D721Med (cell line): ENCODE results near the gene PLA2R1.

Experiments
- DNase-seq: peaks from one replicate; pipeline ENCODE4 v3.0.0; 2011; ENCODE audit warnings: low spot score; ENCODE audit not compliant: insufficient read length
- FAIRE-seq: peaks from 2 replicates; lab custom pipeline; 2011; peaks lifted over from hg19 to GRCh38; lab: Jason Lieb, UNC
- CTCF ChIP-seq: IDR thresholded peaks from 2 replicates; pipeline ENCODE4 v1.5.1; 2012; ENCODE audit warnings: mild to moderate bottlenecking, control low read depth; ENCODE audit not compliant: insufficient read depth; ENCODE audit errors: missing control alignments

The PLA2R1 gene

DNA sequence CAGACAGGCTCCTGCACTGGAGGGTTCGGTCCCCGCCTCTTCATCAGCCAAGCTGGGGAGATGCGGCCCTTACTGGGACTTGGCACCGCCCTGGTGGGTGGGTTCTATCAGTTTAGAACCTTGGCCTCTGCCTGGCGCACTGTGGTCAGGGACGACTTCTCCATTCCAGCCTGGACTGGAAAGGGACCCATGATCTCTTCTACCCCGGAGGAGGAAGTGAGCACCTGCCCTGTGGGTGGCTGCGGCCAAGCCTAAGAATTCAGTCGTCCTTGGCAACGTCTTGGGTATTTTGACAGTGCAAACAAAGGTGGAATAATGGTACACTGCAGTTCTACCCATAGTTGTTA, 157.5 kb downstream of the PLA2R1 start:
- TF ChIP-seq CTCF = no peak
- no peak for FAIRE-seq

DNA sequence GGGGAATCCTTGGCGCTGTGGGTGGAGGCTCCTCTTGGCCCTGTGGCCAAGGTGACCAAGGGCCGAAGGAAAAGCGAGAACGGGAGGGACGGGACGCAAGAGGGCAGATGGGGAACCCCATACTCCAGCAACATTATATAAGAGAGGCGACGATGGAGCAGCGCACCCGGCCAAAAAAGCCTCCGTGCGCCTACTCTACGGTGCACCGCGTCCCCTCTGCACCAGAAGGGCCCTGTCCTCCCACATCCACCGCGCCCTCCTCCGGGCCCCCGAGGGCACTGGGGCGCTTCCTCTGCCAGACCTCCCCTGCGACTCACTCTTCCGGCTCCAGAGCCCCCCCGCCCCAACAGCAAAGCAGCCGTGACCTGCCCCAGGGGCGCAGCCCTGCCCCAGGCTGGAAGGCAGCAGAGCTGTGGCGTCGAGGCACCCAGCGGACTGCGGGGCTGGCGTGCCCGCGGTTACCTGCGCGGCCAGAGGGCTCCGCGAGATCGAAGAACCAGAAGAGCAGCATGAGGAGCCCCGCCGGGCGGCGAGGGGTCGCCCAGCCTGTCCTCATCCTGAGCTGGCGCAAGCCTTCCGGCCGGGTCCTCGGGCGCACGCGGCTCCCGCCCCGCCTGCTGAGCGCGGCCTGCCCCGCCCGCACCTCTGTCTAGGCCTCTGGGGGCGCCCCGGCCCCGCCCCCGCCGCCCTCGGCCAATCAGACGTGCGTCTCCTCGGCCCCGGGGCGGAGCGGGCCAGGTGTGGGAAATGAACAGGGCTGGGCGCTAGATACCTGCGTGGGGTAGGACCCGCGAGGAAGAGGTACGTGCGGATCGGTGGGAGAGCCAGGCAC, 158.1 kb downstream of the PLA2R1 start, which contains the start of gene LY75:
Gene LY75 (minus strand): TSS at position 630 of the 832 bp plus-strand sequence.
- no peak for TF ChIP-seq CTCF
- no peak for DNase-seq
- no peak for FAIRE-seq

More for the DNA sequence above, 157.5 kb downstream of the PLA2R1 start:
- no peak for DNase-seq

GRCh38 chr2:159903443-159904126, 158.8 kb downstream of the PLA2R1 start:
- TF ChIP-seq CTCF = no peak
- FAIRE-seq (no peak), DNase-seq (no peak)

GRCh38 chr2:159902722-159903121, 159.7 kb downstream of the PLA2R1 start:
- FAIRE-seq = no peak
- no peak for DNase-seq
- no peak for TF ChIP-seq CTCF

DNA sequence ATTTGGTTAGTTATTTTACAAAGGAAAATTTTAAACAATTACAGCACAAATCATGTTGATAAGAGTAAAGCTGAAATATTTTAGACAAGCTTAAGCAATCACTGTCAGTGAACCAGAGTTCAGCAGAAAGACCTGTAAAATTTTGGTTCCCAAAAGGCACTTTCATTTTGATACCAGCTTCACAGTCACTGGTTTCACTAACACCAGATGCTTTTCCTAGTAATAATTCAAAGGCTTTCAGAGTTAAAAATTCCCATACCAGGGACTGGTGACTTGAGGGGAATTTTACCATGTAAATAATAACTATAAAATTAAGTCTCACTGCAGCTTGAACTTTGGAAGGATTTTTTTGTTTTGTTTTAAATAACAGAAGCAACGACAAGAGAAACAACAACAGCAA, 162.1 kb downstream of the PLA2R1 start:
- no peak for DNase-seq

DNA sequence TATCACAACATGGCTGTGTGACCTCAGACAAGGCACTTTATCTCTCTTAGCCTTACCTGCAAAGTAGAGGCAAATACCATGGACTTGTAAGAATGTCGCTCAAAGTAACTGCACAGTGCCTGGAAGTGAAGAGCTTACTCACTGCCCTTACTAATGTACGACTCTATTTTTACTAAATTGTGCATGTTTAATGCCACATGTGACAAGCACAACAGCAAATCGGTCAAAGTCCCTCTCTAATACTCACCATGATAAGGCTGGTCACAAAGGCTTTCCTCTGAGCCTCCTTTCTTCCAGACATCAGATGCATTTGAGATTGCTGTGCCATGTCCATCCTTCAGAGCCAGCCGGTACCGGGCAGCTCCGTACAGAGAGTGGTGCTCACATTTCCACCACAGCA, 164.0 kb downstream of the PLA2R1 start:
- no peak for DNase-seq
- no peak for FAIRE-seq
- TF ChIP-seq CTCF = no peak

More for the DNA sequence above, 162.1 kb downstream of the PLA2R1 start:
- no peak for FAIRE-seq
- no peak for TF ChIP-seq CTCF

- DNase-seq (no peak), FAIRE-seq (no peak)
- TF ChIP-seq CTCF = no peak
Measured at GRCh38 chr2:159897720-159898119, 164.7 kb downstream of the PLA2R1 start.
